ENCODE results near the gene CRYBB3.

GRCh38 chr22:25186140-25186539 lies 13.5 kb upstream of the CRYBB3 start:
- TF ChIP-seq CTCF (optimal IDR thresholded peaks at IDR 0.05 in 1 of 3, IDR thresholded peaks at IDR 0.05 in 1 of 3, conservative IDR thresholded peaks at IDR 0.05 in 1 of 3; ENCODE audit: extremely low read depth in 1 of 3, insufficient read depth in 2 of 3, low read length in 3 of 3) (no peak), EZH2 (IDR thresholded peaks at IDR 0.05; ENCODE audit: low read length) (no peak)
